Measurements from ENCODE around the gene HIVEP3.

HIVEP3 gene

GRCh38 chr1:41898191-41898713 lies 20.5 kb downstream of the HIVEP3 start:
- H2AK5ac ChIP-seq (ENCODE audit: low read depth, low read length) = no peak overlapping the region
- H3K36me3 ChIP-seq (replicated peaks in 1 of 2; ENCODE audit: control insufficient read depth in 2 of 2, insufficient read depth in 2 of 2, low read length in 2 of 2) = no peaks in the 10 kb centered on the region
- no peak overlapping the region for H3K4me3 ChIP-seq (ENCODE audit: low read length in 2 of 2)
- no peak overlapping the region for H4K91ac ChIP-seq (ENCODE audit: low read depth, low read length, poor library complexity)
- no CpG with 5 or more reads among the region's 6 CpGs for WGBS, 2 donors (ENCODE audit: extremely low coverage in 2 of 2, insufficient read length in 2 of 2, insufficient replicate concordance in 1 of 2)
- H2BK12ac ChIP-seq (ENCODE audit: low read length) = peak overlapping the region; percentile 5
- H3K4me1 ChIP-seq (ENCODE audit: control insufficient read depth in 2 of 2, insufficient read depth in 1 of 2, low read depth in 1 of 2, low read length in 2 of 2) = peaks cover 10 to 21% of the 10 kb centered on the region in 2 donors
- no peak overlapping the region for H2BK5ac ChIP-seq (ENCODE audit: low read length)
- no peak overlapping the region for H3K27ac ChIP-seq (replicated peaks; ENCODE audit: low read length)
- no peak overlapping the region for H3K4ac ChIP-seq (ENCODE audit: low read length)
- H2AFZ ChIP-seq (ENCODE audit: low read length) = no peak overlapping the region
- H2BK120ac ChIP-seq (ENCODE audit: low read depth, low read length) = no peak overlapping the region
- no peak overlapping the region for H3K14ac ChIP-seq (ENCODE audit: low read length)
- no peak for DNase-seq (ENCODE audit: low spot score)
- no peak overlapping the region for H2BK15ac ChIP-seq (ENCODE audit: low read length)
- no peaks in the 10 kb centered on the region for H3K27me3 ChIP-seq (ENCODE audit: control insufficient read depth in 3 of 3, insufficient read depth in 3 of 3, low read depth in 1 of 3, low read length in 3 of 3)
- no peak overlapping the region for H4K8ac ChIP-seq (ENCODE audit: low read depth, low read length)
- H3K79me1 ChIP-seq (ENCODE audit: low read depth, low read length) = no peaks in the 10 kb centered on the region
- no peak overlapping the region for H3K18ac ChIP-seq (ENCODE audit: low read length)
- no peak overlapping the region for H3K4me2 ChIP-seq (ENCODE audit: insufficient read depth, low read length, poor library complexity, severe bottlenecking)
- no peak overlapping the region for H3K9ac ChIP-seq (ENCODE audit: low read depth, low read length, poor library complexity)
- no peaks in the 10 kb centered on the region for H3K9me3 ChIP-seq (replicated peaks in 1 of 2; ENCODE audit: control insufficient read depth in 2 of 2, insufficient read depth in 1 of 2, low read depth in 1 of 2, low read length in 2 of 2)
- H3K23ac ChIP-seq (ENCODE audit: low read depth, low read length, poor library complexity) = no peak overlapping the region

DNA sequence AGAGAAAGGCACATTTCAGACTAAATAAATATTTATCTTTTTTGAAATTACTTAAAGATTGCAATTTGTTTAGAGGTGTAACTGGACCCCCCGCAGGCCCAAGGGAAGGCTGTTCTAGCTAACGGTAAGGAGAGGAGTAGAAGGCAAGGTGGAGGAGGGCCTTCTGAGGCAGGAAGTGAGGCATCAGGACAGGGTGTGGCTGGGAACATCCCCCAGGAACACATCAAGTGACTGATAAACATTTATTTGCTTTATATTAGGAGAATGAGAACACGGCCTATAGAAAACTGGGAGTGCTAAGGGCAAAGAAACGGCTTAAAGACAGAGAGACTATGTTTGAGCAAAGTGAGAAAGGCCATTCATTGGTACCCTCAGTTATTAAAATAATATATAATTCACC lies 23.2 kb downstream of the HIVEP3 start:
- peaks cover 3 to 11% of the 10 kb centered on the region in 2 donors for H3K4me1 ChIP-seq (ENCODE audit: control insufficient read depth in 2 of 2, insufficient read depth in 1 of 2, low read depth in 1 of 2, low read length in 2 of 2)
- H3K9me3 ChIP-seq (replicated peaks in 1 of 2; ENCODE audit: control insufficient read depth in 2 of 2, insufficient read depth in 1 of 2, low read depth in 1 of 2, low read length in 2 of 2) = no peaks in the 10 kb centered on the region
- no peak overlapping the region for H2BK120ac ChIP-seq (ENCODE audit: low read depth, low read length)
- no peaks in the 10 kb centered on the region for H3K79me1 ChIP-seq (ENCODE audit: low read depth, low read length)
- H3K23ac ChIP-seq (ENCODE audit: low read depth, low read length, poor library complexity) = no peak overlapping the region
- H3K4ac ChIP-seq (ENCODE audit: low read length) = no peak overlapping the region
- H2BK12ac ChIP-seq (ENCODE audit: low read length) = no peak overlapping the region
- H2BK15ac ChIP-seq (ENCODE audit: low read length) = no peak overlapping the region
- no peak overlapping the region for H2AK5ac ChIP-seq (ENCODE audit: low read depth, low read length)
- H2AFZ ChIP-seq (ENCODE audit: low read length) = no peak overlapping the region
- H4K8ac ChIP-seq (ENCODE audit: low read depth, low read length) = no peak overlapping the region
- no peaks in the 10 kb centered on the region for H3K36me3 ChIP-seq (replicated peaks in 1 of 2; ENCODE audit: control insufficient read depth in 2 of 2, insufficient read depth in 2 of 2, low read length in 2 of 2)
- H3K27ac ChIP-seq (replicated peaks; ENCODE audit: low read length) = no peak overlapping the region
- no peak for DNase-seq (ENCODE audit: low spot score)
- no peak overlapping the region for H3K4me3 ChIP-seq (ENCODE audit: low read length in 2 of 2)
- WGBS, 2 donors (ENCODE audit: extremely low coverage in 2 of 2, insufficient read length in 2 of 2, insufficient replicate concordance in 1 of 2) = no CpG with 5 or more reads among the region's 4 CpGs
- no peaks in the 10 kb centered on the region for H3K27me3 ChIP-seq (ENCODE audit: control insufficient read depth in 3 of 3, insufficient read depth in 3 of 3, low read depth in 1 of 3, low read length in 3 of 3)
- no peak overlapping the region for H3K14ac ChIP-seq (ENCODE audit: low read length)
- no peak overlapping the region for H3K9ac ChIP-seq (ENCODE audit: low read depth, low read length, poor library complexity)
- H2BK5ac ChIP-seq (ENCODE audit: low read length) = no peak overlapping the region
- H3K18ac ChIP-seq (ENCODE audit: low read length) = no peak overlapping the region
- H3K4me2 ChIP-seq (ENCODE audit: insufficient read depth, low read length, poor library complexity, severe bottlenecking) = no peak overlapping the region
- no peak overlapping the region for H4K91ac ChIP-seq (ENCODE audit: low read depth, low read length, poor library complexity)

DNA sequence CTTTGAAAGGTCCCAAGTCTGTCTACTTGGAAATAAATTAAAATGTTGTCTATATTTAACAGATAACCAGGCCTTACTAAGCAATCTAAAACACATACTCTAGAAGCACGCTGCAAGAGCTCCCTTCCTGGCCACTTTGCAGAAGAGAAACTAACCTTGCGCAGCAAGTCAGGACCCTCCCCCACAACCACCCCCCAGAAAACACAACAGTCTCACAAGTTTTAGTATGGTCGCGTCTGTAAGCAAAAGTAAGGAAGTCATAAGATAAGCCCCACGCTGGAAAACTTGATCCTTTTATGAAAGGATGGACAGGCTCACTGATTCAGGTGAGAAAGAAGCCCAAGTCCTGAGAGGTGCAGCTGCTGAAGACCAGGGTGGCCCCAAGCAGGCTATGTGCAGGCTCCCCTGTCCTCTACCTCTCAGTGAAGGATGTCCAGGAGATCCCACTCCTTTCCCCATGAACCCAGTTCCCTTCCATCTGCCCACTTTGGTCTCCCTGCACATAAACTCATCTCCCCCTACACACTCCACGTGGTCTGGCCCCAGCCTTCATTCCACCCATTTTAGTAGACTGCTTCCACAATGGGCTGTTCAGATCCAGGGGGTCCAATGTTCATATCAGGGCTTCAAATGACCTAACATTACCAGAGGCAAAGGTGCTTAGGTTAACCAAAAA lies 23.8 kb downstream of the HIVEP3 start:
- Histone ChIP-seq H3K4me2 (ENCODE audit: insufficient read depth, low read length, poor library complexity, severe bottlenecking) (no peak overlapping the region), H3K9me3 (replicated peaks in 1 of 2; ENCODE audit: control insufficient read depth in 2 of 2, insufficient read depth in 1 of 2, low read depth in 1 of 2, low read length in 2 of 2) (no peaks in the 10 kb centered on the region), H2BK12ac (ENCODE audit: low read length) (no peak overlapping the region), H2BK120ac (ENCODE audit: low read depth, low read length) (no peak overlapping the region), H3K36me3 (replicated peaks in 1 of 2; ENCODE audit: control insufficient read depth in 2 of 2, insufficient read depth in 2 of 2, low read length in 2 of 2) (no peaks in the 10 kb centered on the region), H2AFZ (ENCODE audit: low read length) (no peak overlapping the region), H2AK5ac (ENCODE audit: low read depth, low read length) (no peak overlapping the region), H3K4ac (ENCODE audit: low read length) (no peak overlapping the region), H3K4me1 (ENCODE audit: control insufficient read depth in 2 of 2, insufficient read depth in 1 of 2, low read depth in 1 of 2, low read length in 2 of 2) (peaks cover 3 to 10% of the 10 kb centered on the region in 2 donors), H3K9ac (ENCODE audit: low read depth, low read length, poor library complexity) (no peak overlapping the region), H3K27me3 (ENCODE audit: control insufficient read depth in 3 of 3, insufficient read depth in 3 of 3, low read depth in 1 of 3, low read length in 3 of 3) (no peaks in the 10 kb centered on the region), H2BK15ac (ENCODE audit: low read length) (no peak overlapping the region), H3K23ac (ENCODE audit: low read depth, low read length, poor library complexity) (no peak overlapping the region), H3K79me1 (ENCODE audit: low read depth, low read length) (no peaks in the 10 kb centered on the region), H3K18ac (ENCODE audit: low read length) (no peak overlapping the region), H3K14ac (ENCODE audit: low read length) (no peak overlapping the region), H3K27ac (replicated peaks; ENCODE audit: low read length) (no peak overlapping the region), H4K91ac (ENCODE audit: low read depth, low read length, poor library complexity) (no peak overlapping the region), H3K4me3 (ENCODE audit: low read length in 2 of 2) (no peak overlapping the region), H4K8ac (ENCODE audit: low read depth, low read length) (no peak overlapping the region), H2BK5ac (ENCODE audit: low read length) (no peak overlapping the region)
- no CpG with 5 or more reads among the region's 6 CpGs for whole genome bisulfite sequencing, 2 donors (ENCODE audit: extremely low coverage in 2 of 2, insufficient read length in 2 of 2, insufficient replicate concordance in 1 of 2)
- no peak for DNase-seq (ENCODE audit: low spot score)

DNA sequence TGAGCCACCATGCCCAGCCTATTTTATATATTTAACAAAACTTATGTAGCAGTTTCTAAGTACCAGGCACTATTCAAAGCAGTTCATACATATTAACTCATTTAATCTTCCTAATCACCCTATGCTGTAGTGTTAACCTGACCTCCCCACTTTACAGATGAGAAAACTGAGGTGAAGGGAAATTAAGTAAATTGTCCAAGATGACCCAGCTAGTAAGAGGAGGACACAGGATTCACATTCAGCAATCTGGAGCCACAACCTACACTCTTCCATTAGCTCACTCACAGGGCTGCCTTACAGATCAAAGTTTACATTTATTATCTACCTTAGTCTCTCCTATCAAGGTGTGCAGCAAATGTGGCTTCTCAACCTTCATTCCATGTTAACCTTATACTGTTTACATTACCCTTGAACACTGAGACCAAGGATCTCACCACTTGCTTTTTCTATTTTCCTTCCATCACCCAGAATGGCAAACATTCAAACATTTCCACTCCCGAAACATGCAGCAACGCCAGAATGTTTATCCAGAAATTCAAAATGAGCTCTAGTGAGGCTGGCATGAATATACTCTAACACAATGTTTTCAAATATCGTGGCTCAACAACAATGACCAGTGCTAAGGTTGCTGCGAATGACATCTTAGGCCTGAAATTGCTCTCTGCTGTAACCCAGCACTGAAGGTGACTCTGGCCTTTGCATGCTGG lies 24.5 kb downstream of the HIVEP3 start:
- Histone ChIP-seq H2BK15ac (ENCODE audit: low read length) (no peak overlapping the region), H3K4me3 (ENCODE audit: low read length in 2 of 2) (no peak overlapping the region), H2BK120ac (ENCODE audit: low read depth, low read length) (no peak overlapping the region), H3K14ac (ENCODE audit: low read length) (no peak overlapping the region), H4K91ac (ENCODE audit: low read depth, low read length, poor library complexity) (no peak overlapping the region), H3K4ac (ENCODE audit: low read length) (no peak overlapping the region), H3K79me1 (ENCODE audit: low read depth, low read length) (no peaks in the 10 kb centered on the region), H3K27me3 (ENCODE audit: control insufficient read depth in 3 of 3, insufficient read depth in 3 of 3, low read depth in 1 of 3, low read length in 3 of 3) (no peaks in the 10 kb centered on the region), H2AK5ac (ENCODE audit: low read depth, low read length) (no peak overlapping the region), H4K8ac (ENCODE audit: low read depth, low read length) (no peak overlapping the region), H2BK12ac (ENCODE audit: low read length) (no peak overlapping the region), H3K36me3 (replicated peaks in 1 of 2; ENCODE audit: control insufficient read depth in 2 of 2, insufficient read depth in 2 of 2, low read length in 2 of 2) (no peaks in the 10 kb centered on the region), H3K18ac (ENCODE audit: low read length) (no peak overlapping the region), H2BK5ac (ENCODE audit: low read length) (no peak overlapping the region), H3K27ac (replicated peaks; ENCODE audit: low read length) (no peak overlapping the region), H3K4me2 (ENCODE audit: insufficient read depth, low read length, poor library complexity, severe bottlenecking) (no peak overlapping the region), H3K23ac (ENCODE audit: low read depth, low read length, poor library complexity) (no peak overlapping the region), H3K9me3 (replicated peaks in 1 of 2; ENCODE audit: control insufficient read depth in 2 of 2, insufficient read depth in 1 of 2, low read depth in 1 of 2, low read length in 2 of 2) (no peaks in the 10 kb centered on the region), H3K9ac (ENCODE audit: low read depth, low read length, poor library complexity) (no peak overlapping the region), H2AFZ (ENCODE audit: low read length) (no peak overlapping the region), H3K4me1 (ENCODE audit: control insufficient read depth in 2 of 2, insufficient read depth in 1 of 2, low read depth in 1 of 2, low read length in 2 of 2) (peaks cover 3 to 10% of the 10 kb centered on the region in 2 donors)
- DNase-seq (ENCODE audit: low spot score) = no peak
- WGBS, 2 donors (ENCODE audit: extremely low coverage in 2 of 2, insufficient read length in 2 of 2, insufficient replicate concordance in 1 of 2) = no CpG with 5 or more reads among the region's 4 CpGs
